ENCODE results near the gene EVX1. TPM values are rescaled to one million over a fixed set of nuclear protein-coding genes. Genes with fewer than 3 reads are reported as not detected.

The EVX1 gene
- total RNA-seq (not detected in 2 replicates), polyA plus RNA-seq (not detected in 2 replicates)

DNA sequence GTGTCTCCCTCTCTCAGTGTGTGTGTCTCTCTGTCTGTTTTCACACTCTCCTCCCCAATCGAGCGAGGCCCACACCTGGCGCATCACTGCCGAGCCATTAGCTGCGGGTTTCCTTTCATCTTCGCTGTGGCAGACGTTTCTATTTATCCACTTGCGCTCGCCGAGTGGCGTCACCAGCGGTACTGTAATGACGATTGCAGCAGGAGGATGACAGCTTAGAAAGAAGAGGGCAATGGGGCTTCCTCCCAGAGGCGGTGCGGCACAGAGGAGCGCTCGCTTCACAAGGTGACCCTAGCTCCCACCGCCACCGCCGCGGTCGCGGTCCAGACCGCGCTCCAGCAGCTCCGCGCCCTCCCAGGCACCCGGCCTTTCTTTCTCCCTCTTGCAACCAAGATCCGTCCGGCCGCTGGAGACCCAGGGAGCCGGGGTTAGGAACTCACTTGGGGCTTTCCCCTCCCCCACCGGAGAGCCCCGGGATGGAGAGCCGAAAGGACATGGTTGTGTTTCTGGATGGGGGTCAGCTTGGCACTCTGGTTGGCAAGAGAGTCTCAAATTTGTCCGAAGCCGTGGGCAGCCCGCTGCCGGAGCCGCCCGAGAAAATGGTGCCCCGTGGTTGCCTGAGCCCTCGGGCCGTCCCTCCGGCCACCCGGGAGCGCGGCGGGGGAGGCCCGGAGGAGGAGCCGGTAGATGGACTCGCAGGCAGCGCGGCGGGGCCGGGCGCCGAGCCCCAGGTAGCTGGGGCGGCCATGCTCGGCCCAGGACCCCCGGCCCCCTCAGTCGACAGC is at the start of gene EVX1:
Gene EVX1 (plus strand): TSS at position 248 of the 785 bp plus-strand sequence. CDS start 229 bp downstream, at position 477.
- Histone ChIP-seq H3K4me1 (ENCODE audit: low read depth) (peaks cover 15% of the 10 kb centered on the region), H3K4me3 (peak within 1 kb of the TSS; percentile 13), H3K27me3 (peaks cover 100% of the 10 kb centered on the region), H3K27ac (no peak within 1 kb of the TSS), H3K9me3 (ENCODE audit: low read depth) (no peaks in the 10 kb centered on the region), H3K36me3 (no peaks in the 10 kb centered on the region)
- DNase-seq (ENCODE audit: low read depth in 1 of 2, low spot score in 1 of 2), result no peak
- TF ChIP-seq, protein P1, sequence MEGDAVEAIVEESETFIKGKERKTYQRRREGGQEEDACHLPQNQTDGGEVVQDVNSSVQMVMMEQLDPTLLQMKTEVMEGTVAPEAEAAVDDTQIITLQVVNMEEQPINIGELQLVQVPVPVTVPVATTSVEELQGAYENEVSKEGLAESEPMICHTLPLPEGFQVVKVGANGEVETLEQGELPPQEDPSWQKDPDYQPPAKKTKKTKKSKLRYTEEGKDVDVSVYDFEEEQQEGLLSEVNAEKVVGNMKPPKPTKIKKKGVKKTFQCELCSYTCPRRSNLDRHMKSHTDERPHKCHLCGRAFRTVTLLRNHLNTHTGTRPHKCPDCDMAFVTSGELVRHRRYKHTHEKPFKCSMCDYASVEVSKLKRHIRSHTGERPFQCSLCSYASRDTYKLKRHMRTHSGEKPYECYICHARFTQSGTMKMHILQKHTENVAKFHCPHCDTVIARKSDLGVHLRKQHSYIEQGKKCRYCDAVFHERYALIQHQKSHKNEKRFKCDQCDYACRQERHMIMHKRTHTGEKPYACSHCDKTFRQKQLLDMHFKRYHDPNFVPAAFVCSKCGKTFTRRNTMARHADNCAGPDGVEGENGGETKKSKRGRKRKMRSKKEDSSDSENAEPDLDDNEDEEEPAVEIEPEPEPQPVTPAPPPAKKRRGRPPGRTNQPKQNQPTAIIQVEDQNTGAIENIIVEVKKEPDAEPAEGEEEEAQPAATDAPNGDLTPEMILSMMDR (IDR thresholded peaks at IDR 0.05; ENCODE audit: low read depth, low read length), result no peak

DNA sequence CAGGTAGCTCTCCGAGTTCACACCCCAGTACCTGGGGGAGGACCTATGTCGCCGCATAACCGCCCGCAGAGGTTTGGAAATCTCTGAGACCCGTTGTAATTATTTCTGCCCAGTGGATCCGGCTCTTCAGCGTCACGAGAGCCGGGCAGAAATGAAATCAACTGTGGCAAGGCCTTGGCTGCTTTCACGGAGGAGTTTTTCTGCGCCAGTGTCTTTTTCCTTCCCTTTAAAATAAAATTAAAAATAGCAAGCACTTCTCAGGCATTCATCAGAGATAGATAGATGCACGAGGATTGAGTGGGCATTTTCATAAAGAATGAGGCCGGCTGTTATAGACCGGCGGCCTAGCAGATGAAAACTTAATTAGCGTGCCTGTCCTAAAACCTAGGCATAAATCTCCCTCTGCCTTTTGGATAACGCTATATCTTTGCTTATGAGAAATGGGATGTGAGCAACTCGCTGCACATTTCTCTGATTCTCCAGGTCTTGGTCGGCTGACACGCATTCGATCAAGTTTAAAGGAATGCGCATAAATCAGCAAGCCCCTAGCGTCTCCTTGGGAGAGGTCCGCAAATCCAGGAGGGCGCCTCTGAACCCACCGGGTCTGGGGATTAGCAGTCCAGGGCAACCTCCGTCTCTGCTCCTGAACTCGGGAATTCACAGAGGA is 49.1 kb upstream of the EVX1 start:
- Histone ChIP-seq H3K27me3 (peaks cover 100% of the 10 kb centered on the region), H3K4me3 (no peak overlapping the region), H3K4me1 (ENCODE audit: low read depth) (no peaks in the 10 kb centered on the region), H3K9me3 (ENCODE audit: low read depth) (no peaks in the 10 kb centered on the region), H3K36me3 (no peaks in the 10 kb centered on the region), H3K27ac (no peak overlapping the region)
- no peak for DNase-seq (ENCODE audit: low read depth in 1 of 2, low spot score in 1 of 2)
- TF ChIP-seq, protein P1 (IDR thresholded peaks at IDR 0.05; ENCODE audit: low read depth, low read length), result no peak

DNA sequence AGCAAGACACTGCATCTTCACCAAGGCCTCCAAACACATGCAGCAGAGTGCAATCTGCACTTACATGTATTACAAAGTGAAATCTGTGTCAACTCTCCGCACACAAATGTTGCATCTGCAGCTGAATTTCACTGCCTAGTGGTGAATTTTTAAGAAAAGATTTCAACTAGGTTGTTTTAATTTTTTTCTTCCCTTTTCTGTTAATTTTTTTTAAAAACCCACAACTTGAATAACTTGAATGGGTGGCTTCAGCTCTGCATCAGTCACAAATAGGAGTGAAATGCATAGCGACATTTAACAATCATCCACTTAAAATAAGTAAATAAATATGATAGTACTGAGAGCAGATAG is 48.6 kb upstream of the EVX1 start:
- TF ChIP-seq, protein P1 (IDR thresholded peaks at IDR 0.05; ENCODE audit: low read depth, low read length), result no peak
- H3K4me3 ChIP-seq, result no peak overlapping the region
- no peaks in the 10 kb centered on the region for H3K36me3 ChIP-seq
- no peaks in the 10 kb centered on the region for H3K9me3 ChIP-seq (ENCODE audit: low read depth)
- H3K27ac ChIP-seq, result no peak overlapping the region
- DNase-seq (ENCODE audit: low read depth in 1 of 2, low spot score in 1 of 2), result no peak
- no peaks in the 10 kb centered on the region for H3K4me1 ChIP-seq (ENCODE audit: low read depth)
- H3K27me3 ChIP-seq, result peaks cover 100% of the 10 kb centered on the region

DNA sequence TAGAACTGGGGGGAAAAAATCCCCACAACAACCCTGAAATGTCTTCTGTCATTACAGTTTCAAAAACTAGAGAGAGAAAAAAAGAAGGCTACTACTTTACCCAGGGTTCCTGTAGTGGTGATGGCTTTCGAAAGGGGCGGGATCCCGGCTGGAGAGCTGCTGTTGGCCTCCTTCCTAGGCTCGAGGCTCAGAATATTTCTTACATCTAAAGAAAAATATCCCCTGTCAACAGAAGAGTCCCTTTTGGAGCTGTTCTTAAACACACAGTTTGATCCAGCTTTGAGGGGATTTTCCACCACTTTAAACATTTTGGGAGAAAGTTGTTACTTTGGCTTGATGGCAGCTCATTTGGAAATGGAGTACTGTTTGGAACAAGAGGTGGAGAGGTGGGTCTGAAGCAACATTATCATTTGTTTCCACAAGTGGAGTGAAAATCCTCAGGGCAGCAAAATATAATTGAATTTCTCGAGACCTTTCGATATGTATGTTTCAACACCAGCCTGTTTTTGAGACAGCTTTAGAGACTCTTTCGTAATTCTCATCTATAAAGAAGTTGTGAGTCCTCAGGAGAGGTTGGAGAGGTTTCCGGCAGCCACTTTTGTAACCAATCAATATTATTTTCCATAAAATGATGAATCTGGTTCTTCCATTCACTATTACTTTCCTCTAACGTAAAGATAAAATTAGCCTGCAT is 47.8 kb upstream of the EVX1 start:
- TF ChIP-seq, protein P1 (IDR thresholded peaks at IDR 0.05; ENCODE audit: low read depth, low read length), result no peak
- DNase-seq (ENCODE audit: low read depth in 1 of 2, low spot score in 1 of 2), result no peak
- Histone ChIP-seq H3K4me1 (ENCODE audit: low read depth) (no peaks in the 10 kb centered on the region), H3K9me3 (ENCODE audit: low read depth) (no peaks in the 10 kb centered on the region), H3K36me3 (no peaks in the 10 kb centered on the region), H3K4me3 (no peak overlapping the region), H3K27me3 (peaks cover 98% of the 10 kb centered on the region), H3K27ac (no peak overlapping the region)

DNA sequence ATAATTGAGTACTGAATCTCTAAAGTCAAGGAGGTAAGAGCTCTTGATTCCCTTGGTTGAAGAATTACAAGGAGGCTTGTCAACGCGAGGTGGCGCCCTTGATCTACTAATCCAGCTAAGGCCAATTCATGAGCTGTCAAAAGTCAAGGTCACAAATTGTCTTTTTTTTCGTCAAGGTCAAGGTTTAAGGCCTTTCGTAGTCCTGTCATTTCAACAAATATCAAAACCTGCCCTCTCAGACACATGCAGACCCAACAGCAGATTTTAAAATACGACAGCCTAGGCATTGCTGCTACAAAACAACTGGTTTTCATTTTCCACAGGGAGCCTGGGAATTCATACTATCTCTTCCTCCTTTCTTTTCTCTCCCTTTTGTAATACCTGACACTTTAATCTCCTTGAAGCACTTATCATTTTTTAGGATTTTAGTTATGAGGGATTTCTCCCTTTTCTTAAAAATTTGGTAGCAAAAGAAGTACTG is 46.3 kb upstream of the EVX1 start:
- peak; percentile 81 to 87 for DNase-seq (ENCODE audit: low read depth in 1 of 2, low spot score in 1 of 2)
- peaks cover 98% of the 10 kb centered on the region for H3K27me3 ChIP-seq
- no peak overlapping the region for H3K4me3 ChIP-seq
- TF ChIP-seq, protein P1 (IDR thresholded peaks at IDR 0.05; ENCODE audit: low read depth, low read length), result peak; percentile 73
- H3K9me3 ChIP-seq (ENCODE audit: low read depth), result no peaks in the 10 kb centered on the region
- no peaks in the 10 kb centered on the region for H3K4me1 ChIP-seq (ENCODE audit: low read depth)
- no peak overlapping the region for H3K27ac ChIP-seq
- H3K36me3 ChIP-seq, result no peaks in the 10 kb centered on the region

Measured in cardiac muscle cell (in vitro differentiated cells and primary cell).